Choroid plexus epithelial cell (primary cell): ENCODE measurements around the gene SND1.

Experiments used
- DNase-seq: peaks from one replicate; pipeline ENCODE4 v3.0.0-alpha.2; 2010; ENCODE audit warnings: low read depth
- H3K4me3 ChIP-seq: 2 replicates; pipeline ENCODE4 v1.5.1; 2011; ENCODE audit warnings: low read depth, mild to moderate bottlenecking, control low read depth, low read length, moderate library complexity
- CTCF ChIP-seq: conservative IDR thresholded peaks from 2 replicates; pipeline ENCODE4 v1.5.1; 2011; ENCODE audit warnings: low read depth, mild to moderate bottlenecking, control low read depth, inconsistent platforms, low read length, moderate library complexity

Gene SND1

GRCh38 chr7:127682140-127682539 lies 30.1 kb downstream of the SND1 start:
- no peak overlapping the region for H3K4me3 ChIP-seq
- no peak for DNase-seq
- TF ChIP-seq CTCF: no peak

- DNase-seq: peak; percentile 53
- H3K4me3 ChIP-seq: no peak overlapping the region
- TF ChIP-seq CTCF: no peak
Measured at GRCh38 chr7:127683776-127684681, 32.0 kb downstream of the SND1 start.

- no peak overlapping the region for H3K4me3 ChIP-seq
- DNase-seq: no peak
- TF ChIP-seq CTCF: no peak
Measured at GRCh38 chr7:127689194-127689772, 37.3 kb downstream of the SND1 start.

GRCh38 chr7:127690337-127690736 lies 38.3 kb downstream of the SND1 start:
- no peak overlapping the region for H3K4me3 ChIP-seq
- no peak for TF ChIP-seq CTCF
- no peak for DNase-seq

GRCh38 chr7:127690806-127691205 lies 38.8 kb downstream of the SND1 start:
- no peak for DNase-seq
- no peak overlapping the region for H3K4me3 ChIP-seq
- TF ChIP-seq CTCF: no peak

GRCh38 chr7:127692200-127692599 lies 40.2 kb downstream of the SND1 start:
- no peak for DNase-seq
- no peak for TF ChIP-seq CTCF

More at GRCh38 chr7:127692200-127692599, 40.2 kb downstream of the SND1 start:
- no peak overlapping the region for H3K4me3 ChIP-seq
